Measurements from ENCODE around the gene TRMT6.

DNA sequence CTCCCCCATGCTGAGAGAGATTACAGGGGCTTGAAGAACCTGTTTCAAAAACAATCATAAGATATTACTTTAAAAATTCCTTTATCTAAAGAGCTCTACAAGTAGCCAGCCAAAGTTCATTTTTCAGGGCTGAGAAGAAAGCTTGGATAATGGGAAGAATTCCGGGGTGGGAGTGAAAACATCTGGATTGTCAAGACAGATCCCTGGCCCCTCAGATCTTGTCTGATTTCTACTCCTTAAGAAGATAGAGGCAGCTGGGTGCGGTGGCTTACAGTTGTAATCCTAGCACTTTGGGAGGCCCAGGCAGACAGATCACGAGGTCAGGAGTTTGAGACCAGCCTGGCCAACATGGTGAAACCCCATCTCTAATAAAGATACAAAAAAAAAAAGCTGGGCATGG lies 24.8 kb downstream of the TRMT6 start:
- TF ChIP-seq, protein P1, sequence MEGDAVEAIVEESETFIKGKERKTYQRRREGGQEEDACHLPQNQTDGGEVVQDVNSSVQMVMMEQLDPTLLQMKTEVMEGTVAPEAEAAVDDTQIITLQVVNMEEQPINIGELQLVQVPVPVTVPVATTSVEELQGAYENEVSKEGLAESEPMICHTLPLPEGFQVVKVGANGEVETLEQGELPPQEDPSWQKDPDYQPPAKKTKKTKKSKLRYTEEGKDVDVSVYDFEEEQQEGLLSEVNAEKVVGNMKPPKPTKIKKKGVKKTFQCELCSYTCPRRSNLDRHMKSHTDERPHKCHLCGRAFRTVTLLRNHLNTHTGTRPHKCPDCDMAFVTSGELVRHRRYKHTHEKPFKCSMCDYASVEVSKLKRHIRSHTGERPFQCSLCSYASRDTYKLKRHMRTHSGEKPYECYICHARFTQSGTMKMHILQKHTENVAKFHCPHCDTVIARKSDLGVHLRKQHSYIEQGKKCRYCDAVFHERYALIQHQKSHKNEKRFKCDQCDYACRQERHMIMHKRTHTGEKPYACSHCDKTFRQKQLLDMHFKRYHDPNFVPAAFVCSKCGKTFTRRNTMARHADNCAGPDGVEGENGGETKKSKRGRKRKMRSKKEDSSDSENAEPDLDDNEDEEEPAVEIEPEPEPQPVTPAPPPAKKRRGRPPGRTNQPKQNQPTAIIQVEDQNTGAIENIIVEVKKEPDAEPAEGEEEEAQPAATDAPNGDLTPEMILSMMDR (IDR thresholded peaks at IDR 0.05), result no peak
- no peak for TF ChIP-seq POLR2A (IDR thresholded peaks at IDR 0.05)

Measured in thyroid gland (tissue), 4 donors.